GM19099 (cell line): Measurements from ENCODE around the gene SLC39A3.

ENCODE experiments used
- POLR2A ChIP-seq: IDR thresholded peaks from 3 replicates; pipeline ENCODE4 v1.6.1; 2011; ENCODE audit warnings: low read depth; ENCODE audit not compliant: insufficient read length; ENCODE audit errors: extremely low read depth

The SLC39A3 gene

DNA sequence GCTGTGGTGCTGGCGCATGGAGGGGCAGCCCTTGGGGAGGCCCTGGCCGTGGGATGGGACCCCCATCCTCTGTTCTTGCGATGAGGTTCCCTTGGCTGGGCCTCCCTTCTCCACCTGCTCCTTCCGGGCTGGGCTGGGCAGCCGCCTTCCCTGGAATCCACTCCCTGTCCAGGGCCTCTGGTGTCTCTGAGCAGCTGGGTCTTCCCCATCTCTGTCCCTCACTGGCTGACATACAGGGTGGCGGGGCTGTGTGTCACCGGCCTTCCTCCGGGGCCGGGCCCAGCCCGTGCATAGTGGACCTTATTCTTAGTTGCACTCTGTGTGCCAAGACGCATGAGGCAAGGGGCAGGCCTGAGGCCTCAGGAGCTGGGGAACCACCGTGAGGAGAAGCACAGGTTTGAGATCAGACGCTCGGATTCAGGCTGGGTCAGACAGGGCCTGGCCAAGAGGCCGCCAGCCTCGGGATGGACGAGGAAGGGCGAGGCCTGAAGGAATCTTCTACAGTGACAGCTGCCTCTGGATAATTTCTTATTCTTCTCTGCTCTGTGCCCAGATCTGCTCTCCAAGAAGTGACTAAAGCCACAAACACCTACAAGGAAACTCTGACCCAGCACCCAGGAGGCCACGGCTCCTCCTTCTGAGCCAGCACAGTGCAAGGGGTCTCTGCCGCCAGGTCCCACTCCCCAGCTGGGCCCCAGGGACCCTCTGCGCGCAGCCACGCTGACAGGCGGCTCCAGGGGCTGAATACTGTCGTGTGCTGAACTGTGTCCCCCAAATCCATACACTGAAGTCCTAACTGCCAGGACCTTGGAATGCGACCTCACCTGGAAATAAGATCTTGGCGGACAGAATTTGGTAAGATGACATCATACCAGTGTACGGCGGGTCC is 32.2 kb upstream of the SLC39A3 start:
- TF ChIP-seq POLR2A: no peak

DNA sequence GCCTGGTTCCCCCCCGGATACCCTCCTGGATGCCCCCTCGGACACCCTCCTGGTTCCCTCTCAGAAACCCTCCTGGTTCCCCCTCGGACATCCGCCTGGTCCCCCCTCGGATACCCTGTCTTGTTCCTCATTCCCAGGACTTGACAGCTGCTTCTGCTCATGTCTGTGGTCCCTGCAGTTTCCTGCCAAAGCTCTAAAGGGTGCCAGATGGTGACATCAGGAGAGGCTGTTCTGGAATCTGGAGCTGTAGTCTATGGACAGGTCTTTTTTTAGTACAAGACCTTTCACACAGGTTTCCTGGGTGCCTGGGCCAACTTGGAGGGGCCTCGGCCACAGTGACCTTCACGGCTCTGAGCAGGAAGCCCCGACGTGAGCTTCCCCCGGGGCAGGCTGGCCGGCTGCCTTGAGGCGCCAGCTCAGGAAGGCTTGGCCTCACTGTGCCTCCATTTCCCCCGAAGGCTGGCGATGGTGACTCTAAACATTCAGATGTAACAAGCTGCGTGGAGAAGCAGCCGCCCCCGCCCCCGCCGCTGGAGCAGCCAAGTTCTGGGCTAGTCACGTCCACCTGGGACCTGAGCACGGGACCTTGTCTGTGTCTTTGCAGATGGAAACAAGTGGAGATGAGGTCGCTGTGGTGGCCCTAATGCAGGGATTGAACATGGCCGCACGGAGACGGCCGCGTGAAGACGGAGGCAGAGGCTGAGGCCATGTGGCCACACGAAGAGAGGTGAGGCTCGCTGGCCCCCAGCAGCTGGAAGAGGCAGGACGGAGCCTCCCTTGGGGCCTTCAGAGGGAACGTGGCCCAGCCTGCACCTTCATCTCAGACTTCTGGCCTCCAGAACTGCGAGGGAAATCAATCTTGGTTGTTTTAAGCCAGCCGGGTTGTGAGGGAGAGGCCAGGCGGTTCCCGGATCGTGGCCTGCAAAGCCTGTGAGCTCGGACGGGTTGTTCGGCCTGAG is 30.5 kb upstream of the SLC39A3 start:
- TF ChIP-seq POLR2A: no peak

DNA sequence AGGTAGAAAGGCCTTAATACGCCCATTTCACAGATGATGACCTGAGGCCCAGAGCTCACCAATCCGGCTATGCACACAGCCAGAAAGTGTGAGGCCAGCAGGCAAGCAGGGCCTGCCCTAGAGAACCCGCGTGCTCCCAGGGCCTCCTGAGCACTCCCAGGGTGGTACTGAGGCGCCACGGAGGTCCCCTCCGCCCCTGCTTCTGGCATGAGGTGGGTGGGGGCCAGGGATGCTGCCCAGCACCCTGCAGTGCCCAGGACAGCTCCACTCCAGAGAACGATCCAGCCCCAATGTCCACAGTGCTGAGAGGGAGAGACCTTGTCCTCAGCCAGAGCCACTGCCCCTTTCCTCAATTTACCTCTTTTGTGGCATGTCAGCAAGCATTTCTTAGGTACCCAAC is 29.4 kb upstream of the SLC39A3 start:
- no peak for TF ChIP-seq POLR2A

DNA sequence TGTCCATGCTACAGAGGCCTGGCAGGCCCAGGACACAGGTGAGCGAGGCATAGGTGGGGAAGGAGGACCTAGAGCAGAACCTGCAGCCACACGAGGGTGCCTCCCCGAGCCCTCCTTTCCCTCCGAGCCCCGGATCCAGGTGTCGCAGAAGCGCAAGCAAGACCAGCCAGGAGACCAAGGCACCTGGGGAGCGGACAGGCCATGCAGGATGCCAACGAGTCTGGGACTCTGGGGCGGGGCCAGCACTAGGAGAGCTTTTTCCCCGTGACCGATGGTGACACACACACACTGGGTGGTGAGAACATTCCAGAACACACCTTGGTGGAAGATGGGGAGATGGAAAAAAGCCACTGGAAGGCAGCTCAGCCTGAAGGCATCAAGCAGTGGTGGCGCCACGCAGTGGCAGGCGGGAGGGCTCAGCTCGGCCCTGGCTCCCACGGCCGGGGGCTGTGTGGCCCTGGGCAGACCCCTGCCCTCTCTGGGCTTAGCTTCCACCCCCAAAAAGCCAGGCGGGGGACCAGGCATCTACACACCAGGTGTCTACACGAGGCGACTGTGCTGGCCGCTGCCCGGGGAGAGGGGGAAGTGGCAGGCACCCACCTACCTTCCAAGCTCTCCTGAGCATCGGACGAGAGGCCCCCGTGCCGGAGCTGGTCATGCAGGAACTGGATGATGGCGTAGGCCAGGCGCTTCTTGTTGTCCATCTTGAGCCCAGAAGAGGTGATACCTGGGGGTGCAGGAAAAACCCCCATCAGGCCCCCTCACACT is 28.7 kb upstream of the SLC39A3 start:
- TF ChIP-seq POLR2A: no peak

DNA sequence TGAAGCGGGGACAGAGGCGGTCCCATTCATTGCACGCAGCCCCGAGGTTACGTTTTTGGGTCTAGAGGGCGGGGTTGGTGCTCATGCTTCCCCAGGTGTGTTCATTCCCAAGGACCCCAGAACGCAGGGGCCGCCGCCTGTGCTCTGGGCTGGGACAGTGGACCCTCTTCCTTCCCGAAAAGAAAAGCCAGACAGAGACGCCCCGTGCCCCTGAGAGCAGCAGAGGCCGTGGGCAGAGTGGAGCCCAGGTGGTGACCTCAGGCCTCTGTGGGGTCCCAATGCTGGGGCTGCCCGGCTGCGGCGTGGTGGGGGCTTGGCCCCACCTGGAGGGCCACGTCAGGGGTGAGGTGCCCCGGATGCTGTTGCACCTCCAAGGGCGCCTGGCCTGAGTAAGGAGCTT is 27.9 kb upstream of the SLC39A3 start:
- no peak for TF ChIP-seq POLR2A

DNA sequence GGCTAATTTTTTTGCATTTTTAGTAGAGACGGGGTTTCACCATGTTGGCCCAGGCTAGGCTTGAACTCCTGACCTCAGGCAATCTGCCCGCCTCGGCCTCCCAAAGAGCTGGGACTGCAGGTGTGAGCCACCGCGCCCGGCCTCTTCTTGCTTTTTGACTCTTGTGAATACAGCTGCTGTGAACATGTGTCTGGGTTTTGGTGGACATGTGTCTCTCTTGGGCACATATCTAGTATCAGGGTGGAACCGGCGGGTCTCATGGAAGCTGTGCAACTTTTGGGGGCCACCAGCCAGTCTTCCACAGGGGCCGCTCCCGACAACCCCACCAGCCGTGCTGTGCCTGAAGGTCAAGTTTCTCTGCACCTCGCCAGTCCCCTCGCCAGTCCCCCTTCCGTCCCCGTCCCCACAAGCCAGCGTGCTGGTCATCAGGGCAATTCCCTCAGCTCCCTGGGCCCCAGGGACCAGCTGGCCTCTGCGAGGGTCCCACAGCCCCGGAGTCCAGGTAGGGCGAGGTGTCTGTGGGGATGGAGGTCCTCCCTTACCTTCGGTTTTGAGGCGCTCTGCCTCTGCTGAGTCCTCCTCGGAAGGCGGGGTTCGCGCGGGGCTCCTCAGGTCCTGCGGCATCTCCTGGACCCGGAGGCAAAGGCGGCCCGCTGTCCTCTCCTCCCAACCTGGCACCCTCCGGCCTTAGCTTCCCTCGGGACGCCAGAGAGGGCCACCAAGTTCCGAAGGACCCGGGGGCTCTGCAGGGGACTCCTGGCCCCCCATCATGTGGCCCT is 27.0 kb upstream of the SLC39A3 start:
- TF ChIP-seq POLR2A: no peak

DNA sequence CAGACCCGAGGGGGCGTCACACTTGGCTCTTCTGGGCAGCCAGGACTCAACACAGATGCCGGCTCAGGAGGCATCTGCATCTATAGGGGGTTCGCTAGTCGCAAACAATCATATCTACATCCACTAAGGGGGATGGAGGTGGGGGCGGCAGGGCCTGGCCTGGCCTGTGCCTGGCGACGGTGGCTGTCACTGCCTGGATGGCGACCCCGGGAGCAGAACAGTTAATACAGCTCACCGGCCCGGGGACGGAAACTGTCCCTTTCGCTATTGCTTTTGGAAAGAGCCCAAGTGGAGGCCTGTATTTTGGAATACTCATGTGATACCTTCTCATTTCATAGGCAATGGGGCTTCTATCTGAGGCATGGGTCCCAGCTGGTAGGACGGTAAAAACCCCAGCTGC is 25.6 kb upstream of the SLC39A3 start:
- TF ChIP-seq POLR2A: no peak

DNA sequence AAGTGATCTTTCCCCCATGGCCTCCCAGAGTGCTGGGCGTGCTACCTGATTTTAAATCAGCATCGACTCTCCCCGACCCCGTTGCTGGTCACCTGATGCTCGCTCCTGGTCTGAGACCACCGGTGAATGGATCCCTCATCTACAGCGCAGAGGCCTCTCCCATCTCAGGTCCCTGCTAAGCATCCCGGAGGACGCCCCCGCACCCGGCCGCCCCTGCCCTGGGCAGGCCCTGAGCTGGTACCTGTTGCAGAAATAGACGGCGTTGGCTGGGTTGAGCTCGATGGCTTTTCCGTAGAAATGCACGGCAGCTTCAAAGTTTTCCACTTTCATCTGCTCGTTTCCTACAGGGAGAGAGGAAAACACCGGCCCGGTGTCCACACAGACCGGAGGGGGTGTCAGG is 25.1 kb upstream of the SLC39A3 start:
- TF ChIP-seq POLR2A: no peak

DNA sequence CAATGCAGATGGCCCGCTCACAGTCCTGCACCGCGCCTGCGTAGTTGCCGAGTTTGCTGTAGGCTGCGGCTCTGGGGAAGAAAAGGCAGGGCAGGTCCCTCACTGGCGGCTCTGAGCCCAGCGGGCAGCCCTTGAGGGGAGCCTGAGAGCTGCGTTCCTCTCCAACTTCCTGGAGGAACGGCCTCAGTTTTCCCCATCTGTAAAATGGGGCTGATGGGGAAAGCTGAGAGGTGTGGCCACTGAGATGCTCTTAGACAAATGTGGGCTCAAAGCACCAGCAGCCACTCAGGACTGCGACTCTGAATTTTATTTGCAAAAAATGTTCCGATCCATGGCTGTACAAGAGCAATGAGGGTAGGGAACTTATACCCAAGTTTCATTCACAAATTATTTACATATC is 23.9 kb upstream of the SLC39A3 start:
- no peak for TF ChIP-seq POLR2A

DNA sequence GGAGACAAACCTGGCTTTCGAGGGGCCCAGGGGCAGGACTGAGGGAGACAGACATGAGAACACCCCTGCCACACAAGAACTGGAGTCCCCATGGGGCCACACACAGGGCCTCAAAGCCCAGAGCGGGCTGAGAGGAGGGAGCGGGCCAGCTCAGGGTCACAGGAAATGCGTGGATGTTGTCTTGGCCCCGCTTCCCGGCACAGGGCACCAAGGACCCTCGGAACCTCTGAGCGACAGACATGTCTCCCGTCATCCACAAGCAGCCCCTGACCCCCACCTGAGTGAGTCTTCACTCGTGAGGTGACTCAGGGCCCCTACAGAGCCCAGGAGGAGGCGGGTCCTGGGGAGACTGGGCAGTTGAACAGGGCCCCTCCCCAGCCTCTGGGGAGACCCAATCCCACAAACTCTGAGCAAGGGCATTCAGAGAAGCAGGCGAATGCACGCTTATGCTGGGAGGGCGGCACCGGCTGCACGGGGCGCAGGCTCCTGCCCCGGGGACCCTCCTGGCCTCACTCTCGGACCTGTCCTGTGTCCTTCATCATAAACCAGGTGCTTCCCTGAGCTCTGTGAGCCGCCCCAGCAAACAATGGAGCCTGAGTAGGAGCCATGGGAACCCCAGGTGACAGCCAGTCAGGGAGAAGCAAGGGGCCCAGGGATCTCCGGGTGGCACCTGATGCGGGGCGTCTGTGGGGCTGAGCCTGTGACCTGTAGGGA is 23.1 kb upstream of the SLC39A3 start:
- no peak for TF ChIP-seq POLR2A

DNA sequence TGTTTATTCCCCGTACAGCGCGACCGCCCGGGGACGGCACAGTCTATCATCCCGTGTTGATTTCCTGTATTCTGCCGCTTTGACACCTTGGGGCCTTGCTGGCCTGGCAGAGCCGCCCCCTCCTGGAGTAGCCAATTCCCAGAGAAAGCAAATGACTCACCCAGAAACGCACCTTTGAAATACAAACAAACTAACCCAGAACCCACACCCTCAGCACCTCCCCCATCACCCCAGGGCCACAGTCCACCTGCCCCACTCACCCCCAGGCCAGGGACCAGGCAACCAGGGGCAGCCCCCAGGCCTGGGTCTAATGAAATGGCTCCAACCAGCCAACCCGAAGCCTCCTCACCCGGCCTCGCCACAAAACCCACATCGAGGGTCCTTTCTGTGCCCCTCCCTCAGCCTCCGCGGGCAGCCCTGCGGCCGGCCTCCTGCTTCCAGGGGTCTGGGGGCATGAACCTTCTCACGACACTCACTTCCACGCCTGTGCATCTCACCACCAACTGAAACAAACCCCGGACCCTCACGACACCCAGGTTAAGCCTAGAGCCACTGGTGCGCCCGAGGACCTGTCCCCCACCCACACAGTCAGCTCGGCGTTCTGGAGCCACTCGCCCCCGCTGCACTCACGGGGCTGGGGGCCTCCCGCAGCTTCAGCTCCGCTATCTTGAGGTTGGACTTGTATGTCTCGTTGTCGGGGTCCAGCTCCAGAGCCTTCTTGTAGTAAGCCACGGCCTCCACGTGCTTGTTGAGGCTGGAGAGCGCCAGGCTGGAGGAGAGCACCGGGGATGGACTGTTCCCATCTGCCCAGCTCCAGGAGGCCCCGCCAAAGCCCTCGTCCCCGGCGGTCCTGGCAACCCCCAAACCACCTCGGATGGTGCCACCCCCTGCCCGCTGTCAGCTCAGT is 22.3 kb upstream of the SLC39A3 start:
- no peak for TF ChIP-seq POLR2A

DNA sequence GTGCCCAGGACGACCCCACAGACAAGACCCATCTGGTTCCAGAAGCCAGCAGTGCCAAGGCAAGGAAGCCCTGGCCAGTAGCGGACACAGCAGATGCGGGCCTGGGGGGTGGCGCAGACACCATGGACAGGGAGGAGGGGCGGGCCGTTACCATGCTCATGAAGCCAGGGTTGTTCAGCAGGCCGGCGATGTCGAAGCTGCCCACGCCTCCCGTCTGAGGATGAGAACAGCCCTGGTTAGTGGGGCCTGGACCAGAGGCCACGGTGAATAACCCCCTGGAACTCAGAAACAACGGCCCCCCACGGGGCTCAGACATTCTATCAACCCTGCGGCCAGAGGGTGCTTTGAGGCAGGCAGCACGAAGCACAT is 21.5 kb upstream of the SLC39A3 start:
- no peak for TF ChIP-seq POLR2A

DNA sequence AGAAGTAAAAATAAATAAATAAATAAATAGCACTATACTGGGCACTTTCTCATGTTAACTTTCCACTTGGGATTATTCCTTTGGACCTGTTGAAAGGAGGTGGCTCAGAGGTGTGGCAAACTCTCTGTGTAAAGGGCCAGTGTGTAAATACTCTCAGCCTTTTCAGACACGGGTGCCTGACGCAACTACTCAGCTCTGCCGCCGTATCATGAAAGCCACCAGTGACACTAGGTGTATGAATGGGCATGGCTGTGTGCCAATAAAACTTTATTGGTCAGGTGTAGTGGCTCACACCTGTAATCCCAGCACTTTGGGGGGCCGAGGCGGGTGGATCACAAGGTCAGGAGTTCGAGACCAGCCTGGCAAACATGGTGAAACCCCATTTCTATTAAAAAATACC is 20.1 kb upstream of the SLC39A3 start:
- no peak for TF ChIP-seq POLR2A
